HUES64 (cell line): ENCODE measurements around the gene CNTNAP4.

Experiments
- H3K27ac ChIP-seq: 2 replicates; pipeline ENCODE4 v1.7.0; 2013; ENCODE audit warnings: low read depth, low read length, inconsistent platforms
- H3K27me3 ChIP-seq: 2 replicates; pipeline ENCODE4 v1.6.1; 2013; ENCODE audit warnings: mild to moderate bottlenecking, low read length; ENCODE audit not compliant: insufficient read depth
- H3K36me3 ChIP-seq: 2 replicates; pipeline ENCODE4 v1.6.1; 2013; ENCODE audit warnings: mild to moderate bottlenecking, low read length; ENCODE audit not compliant: insufficient read depth
- H3K4me1 ChIP-seq: 2 replicates; pipeline ENCODE4 v1.6.1; 2013; ENCODE audit warnings: mild to moderate bottlenecking, low read length, moderate library complexity; ENCODE audit not compliant: insufficient read depth
- H3K4me3 ChIP-seq: 2 replicates; pipeline ENCODE4 v1.5.1; 2013; ENCODE audit warnings: mild to moderate bottlenecking, low read length, moderate library complexity
- H3K9ac ChIP-seq: 2 replicates; pipeline ENCODE4 v1.6.1; 2013; ENCODE audit warnings: mild to moderate bottlenecking, low read depth, low read length
- H3K9me3 ChIP-seq: 2 replicates; pipeline ENCODE4 v1.6.1; 2013; ENCODE audit warnings: low read depth, low read length; ENCODE audit not compliant: insufficient read depth
- WGBS: fragments of 150-250, 120-280 bp; methylation state at CpG from one replicate; pipeline ENCODE4 v1.1.7; 2013; ENCODE audit warnings: missing lambda C conversion rate; 5-methylcytosine and 5-hydroxymethylcytosine counted together

The CNTNAP4 gene

GRCh38 chr16:76583466-76583865, 306.3 kb downstream of the CNTNAP4 start:
- 97% methylated on average over 6 of the region's 6 CpGs for WGBS
- no peak overlapping the region for H3K4me3 ChIP-seq
- no peaks in the 10 kb centered on the region for H3K4me1 ChIP-seq
- no peak overlapping the region for H3K27ac ChIP-seq
- H3K27me3 ChIP-seq = no peaks in the 10 kb centered on the region
- no peaks in the 10 kb centered on the region for H3K9me3 ChIP-seq
- H3K9ac ChIP-seq = no peak overlapping the region
- H3K36me3 ChIP-seq = no peaks in the 10 kb centered on the region

DNA sequence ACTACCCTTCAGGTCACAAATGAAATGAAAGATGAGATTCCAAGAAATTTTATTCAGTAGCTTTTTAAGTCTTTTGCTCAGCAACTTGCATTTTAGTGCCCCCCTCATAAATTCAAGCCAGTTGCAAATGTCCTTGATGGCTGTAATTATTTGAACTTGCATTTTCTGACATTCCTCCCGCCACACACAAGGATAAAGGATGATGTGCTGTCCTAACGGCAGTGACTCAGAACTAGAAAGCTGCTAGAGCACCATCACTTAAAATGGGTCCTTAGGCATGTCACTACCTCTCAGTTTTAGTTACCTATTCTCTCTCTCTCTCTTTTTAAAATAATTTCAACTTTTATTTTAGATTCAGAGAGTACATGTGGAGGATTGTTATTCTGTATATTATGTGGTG, 306.7 kb downstream of the CNTNAP4 start:
- no peaks in the 10 kb centered on the region for H3K9me3 ChIP-seq
- H3K4me1 ChIP-seq = no peaks in the 10 kb centered on the region
- no peaks in the 10 kb centered on the region for H3K36me3 ChIP-seq
- H3K9ac ChIP-seq = no peak overlapping the region
- WGBS = 82% methylated on average over 2 of the region's 2 CpGs
- no peaks in the 10 kb centered on the region for H3K27me3 ChIP-seq
- no peak overlapping the region for H3K27ac ChIP-seq
- H3K4me3 ChIP-seq = no peak overlapping the region

GRCh38 chr16:76598498-76598897, 321.3 kb downstream of the CNTNAP4 start:
- H3K9me3 ChIP-seq = no peaks in the 10 kb centered on the region
- H3K4me1 ChIP-seq = no peaks in the 10 kb centered on the region
- no peaks in the 10 kb centered on the region for H3K27me3 ChIP-seq
- H3K9ac ChIP-seq = no peak overlapping the region
- no peaks in the 10 kb centered on the region for H3K36me3 ChIP-seq
- H3K4me3 ChIP-seq = no peak overlapping the region
- no peak overlapping the region for H3K27ac ChIP-seq
- WGBS = 89% methylated on average over 7 of the region's 7 CpGs

DNA sequence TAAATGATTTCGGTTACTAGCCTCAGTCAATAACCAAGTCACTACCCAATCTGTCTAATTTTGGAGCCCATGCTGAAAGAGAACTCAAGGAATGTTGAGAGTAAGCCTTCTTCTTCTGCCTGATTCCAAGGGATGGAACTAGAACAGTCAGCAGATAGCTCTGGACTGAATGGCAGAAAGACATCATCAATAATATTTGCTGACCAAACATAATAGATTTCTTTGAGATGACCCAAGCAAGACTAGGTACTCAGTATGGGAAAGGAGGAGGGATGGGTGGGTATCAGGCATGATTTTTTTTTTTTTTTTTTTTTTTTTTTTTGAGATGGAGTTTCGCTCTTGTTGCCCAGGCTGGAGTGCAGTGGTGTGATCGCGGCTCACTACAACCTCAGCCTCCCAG, 330.1 kb downstream of the CNTNAP4 start:
- Histone ChIP-seq H3K36me3 (no peaks in the 10 kb centered on the region), H3K4me1 (no peaks in the 10 kb centered on the region), H3K4me3 (no peak overlapping the region), H3K9ac (no peak overlapping the region), H3K9me3 (no peaks in the 10 kb centered on the region), H3K27me3 (no peaks in the 10 kb centered on the region), H3K27ac (no peak overlapping the region)
- WGBS = 98% methylated on average over 4 of the region's 4 CpGs
